Measurements from ENCODE around the gene SLC12A8. TPM values are rescaled to one million over a fixed set of nuclear protein-coding genes. Genes with fewer than 3 reads are reported as not detected.

The SLC12A8 gene
- total and polyA plus RNA-seq, 2 donors from 2014 or later, result 5.4 to 29.1 TPM

DNA sequence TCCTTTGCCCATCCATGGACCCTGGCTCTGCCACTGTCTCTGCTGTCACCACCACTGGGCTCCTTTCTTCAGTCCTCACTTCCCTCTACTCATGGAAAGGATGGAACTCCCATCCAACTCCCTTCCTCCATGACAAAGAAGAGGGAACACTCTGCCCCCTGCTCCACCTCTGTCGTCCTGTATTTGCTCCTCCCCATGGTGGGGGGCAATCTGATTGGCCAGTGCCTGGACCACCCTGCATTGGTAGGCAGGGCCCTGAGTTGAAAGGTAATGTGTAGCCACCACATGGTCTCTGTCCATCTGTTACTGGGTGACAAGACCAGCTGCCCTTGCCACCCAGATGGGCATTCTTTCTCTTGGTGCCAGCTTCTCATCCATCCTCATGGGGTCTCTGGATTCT lies 136.1 kb downstream of the SLC12A8 start:
- no peak for FAIRE-seq
- Histone ChIP-seq H3K4me3 (ENCODE audit: low read length in 3 of 3) (no peak overlapping the region), H3K9me3 (ENCODE audit: control insufficient read depth in 2 of 3, insufficient read depth in 1 of 3, low read length in 3 of 3) (no peaks in the 10 kb centered on the region), H3K9ac (ENCODE audit: low read length in 3 of 3) (no peak overlapping the region), H3K36me3 (ENCODE audit: control insufficient read depth in 2 of 3, insufficient read depth in 3 of 3, low read length in 3 of 3) (no peaks in the 10 kb centered on the region), H3K27ac (ENCODE audit: low read depth in 2 of 2, low read length in 2 of 2) (no peak overlapping the region), H3K27me3 (ENCODE audit: control insufficient read depth, insufficient read depth, low read length) (no peaks in the 10 kb centered on the region), H3K4me1 (ENCODE audit: control insufficient read depth in 2 of 3, insufficient read depth in 2 of 3, low read depth in 1 of 3, low read length in 3 of 3) (no peaks in the 10 kb centered on the region)
- TF ChIP-seq, protein P1, sequence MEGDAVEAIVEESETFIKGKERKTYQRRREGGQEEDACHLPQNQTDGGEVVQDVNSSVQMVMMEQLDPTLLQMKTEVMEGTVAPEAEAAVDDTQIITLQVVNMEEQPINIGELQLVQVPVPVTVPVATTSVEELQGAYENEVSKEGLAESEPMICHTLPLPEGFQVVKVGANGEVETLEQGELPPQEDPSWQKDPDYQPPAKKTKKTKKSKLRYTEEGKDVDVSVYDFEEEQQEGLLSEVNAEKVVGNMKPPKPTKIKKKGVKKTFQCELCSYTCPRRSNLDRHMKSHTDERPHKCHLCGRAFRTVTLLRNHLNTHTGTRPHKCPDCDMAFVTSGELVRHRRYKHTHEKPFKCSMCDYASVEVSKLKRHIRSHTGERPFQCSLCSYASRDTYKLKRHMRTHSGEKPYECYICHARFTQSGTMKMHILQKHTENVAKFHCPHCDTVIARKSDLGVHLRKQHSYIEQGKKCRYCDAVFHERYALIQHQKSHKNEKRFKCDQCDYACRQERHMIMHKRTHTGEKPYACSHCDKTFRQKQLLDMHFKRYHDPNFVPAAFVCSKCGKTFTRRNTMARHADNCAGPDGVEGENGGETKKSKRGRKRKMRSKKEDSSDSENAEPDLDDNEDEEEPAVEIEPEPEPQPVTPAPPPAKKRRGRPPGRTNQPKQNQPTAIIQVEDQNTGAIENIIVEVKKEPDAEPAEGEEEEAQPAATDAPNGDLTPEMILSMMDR (IDR thresholded peaks at IDR 0.05; ENCODE audit: borderline replicate concordance, extremely low read depth, insufficient read depth), result no peak
- no peak for DNase-seq
- intact Hi-C loops (cut with DNase I), result no loop called here

DNA sequence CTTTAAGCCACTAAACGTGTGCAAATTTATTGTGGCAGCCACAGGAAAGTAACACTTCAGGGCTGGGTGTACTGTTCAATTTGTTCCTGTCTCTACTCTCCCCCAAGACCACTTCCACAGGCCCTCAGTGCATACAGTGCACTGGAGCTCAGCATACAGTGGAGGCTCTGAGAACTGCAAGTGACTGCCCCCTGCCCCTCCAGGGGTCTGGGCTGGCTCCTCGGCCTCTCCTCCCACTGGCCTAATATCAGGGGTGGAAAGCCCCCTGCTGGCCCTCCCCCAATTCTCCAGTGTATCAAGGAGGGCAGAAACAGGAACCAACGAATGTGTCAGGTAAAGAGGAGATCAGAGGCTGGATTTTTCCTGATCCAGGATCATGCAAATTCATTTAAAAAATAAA lies 136.8 kb downstream of the SLC12A8 start:
- FAIRE-seq, result no peak
- intact Hi-C loops (cut with DNase I), result no loop called here
- no peak for DNase-seq
- Histone ChIP-seq H3K4me3 (ENCODE audit: low read length in 3 of 3) (no peak overlapping the region), H3K9me3 (ENCODE audit: control insufficient read depth in 2 of 3, insufficient read depth in 1 of 3, low read length in 3 of 3) (no peaks in the 10 kb centered on the region), H3K36me3 (ENCODE audit: control insufficient read depth in 2 of 3, insufficient read depth in 3 of 3, low read length in 3 of 3) (no peaks in the 10 kb centered on the region), H3K9ac (ENCODE audit: low read length in 3 of 3) (no peak overlapping the region), H3K27me3 (ENCODE audit: control insufficient read depth, insufficient read depth, low read length) (no peaks in the 10 kb centered on the region), H3K4me1 (ENCODE audit: control insufficient read depth in 2 of 3, insufficient read depth in 2 of 3, low read depth in 1 of 3, low read length in 3 of 3) (no peaks in the 10 kb centered on the region), H3K27ac (ENCODE audit: low read depth in 2 of 2, low read length in 2 of 2) (no peak overlapping the region)
- TF ChIP-seq, protein P1 (IDR thresholded peaks at IDR 0.05; ENCODE audit: borderline replicate concordance, extremely low read depth, insufficient read depth), result no peak

DNA sequence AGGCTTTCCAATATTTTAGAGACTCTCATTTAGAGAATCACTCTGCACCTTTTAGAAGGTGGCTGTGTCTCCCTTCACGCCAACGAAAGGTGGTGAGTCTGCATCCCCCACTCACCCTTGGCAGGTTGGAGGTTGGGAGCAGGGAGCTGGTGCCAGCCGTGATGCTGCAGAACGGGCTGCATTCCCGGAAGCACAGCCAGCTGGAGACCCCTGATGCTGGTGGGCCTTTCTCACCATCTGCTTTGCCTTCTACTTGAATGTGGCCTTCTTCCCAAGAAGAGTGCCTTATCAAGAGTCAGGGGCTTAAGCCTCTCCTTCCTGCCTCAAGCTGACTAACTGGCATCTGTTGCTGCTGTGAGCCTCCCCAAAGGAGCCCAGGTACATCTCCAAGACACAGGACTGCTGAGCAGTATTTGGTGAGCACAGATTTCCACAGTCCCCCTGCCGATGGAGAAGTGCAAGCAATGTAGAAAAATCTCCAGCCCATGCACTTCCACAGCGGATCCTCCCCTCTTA lies 139.1 kb downstream of the SLC12A8 start:
- H3K4me1 ChIP-seq (ENCODE audit: control insufficient read depth in 2 of 3, insufficient read depth in 2 of 3, low read depth in 1 of 3, low read length in 3 of 3), result no peaks in the 10 kb centered on the region
- no peaks in the 10 kb centered on the region for H3K27me3 ChIP-seq (ENCODE audit: control insufficient read depth, insufficient read depth, low read length)
- H3K9ac ChIP-seq (ENCODE audit: low read length in 3 of 3), result no peak overlapping the region
- no peak for FAIRE-seq
- TF ChIP-seq, protein P1 (IDR thresholded peaks at IDR 0.05; ENCODE audit: borderline replicate concordance, extremely low read depth, insufficient read depth), result no peak
- no peaks in the 10 kb centered on the region for H3K36me3 ChIP-seq (ENCODE audit: control insufficient read depth in 2 of 3, insufficient read depth in 3 of 3, low read length in 3 of 3)
- intact Hi-C loops (cut with DNase I), result no loop called here
- no peak overlapping the region for H3K4me3 ChIP-seq (ENCODE audit: low read length in 3 of 3)
- DNase-seq, result no peak
- H3K27ac ChIP-seq (ENCODE audit: low read depth in 2 of 2, low read length in 2 of 2), result no peak overlapping the region
- H3K9me3 ChIP-seq (ENCODE audit: control insufficient read depth in 2 of 3, insufficient read depth in 1 of 3, low read length in 3 of 3), result no peaks in the 10 kb centered on the region

Data from kidney (tissue), 14 donors.